Stimulated activated CD8-positive, alpha-beta memory T cell treated with anti-CD3 and anti-CD28 coated beads, Interleukin-7, amount 100 ng/mL, for 1 hour (primary cell): ENCODE data around the gene BFSP2.

Experiments used
- DNase-seq, 2 donors: peaks; one replicate each; pipeline ENCODE4 v3.0.0-alpha.2; 2020; ENCODE audit warnings: low read depth in 2 of 2

The BFSP2 gene

DNA sequence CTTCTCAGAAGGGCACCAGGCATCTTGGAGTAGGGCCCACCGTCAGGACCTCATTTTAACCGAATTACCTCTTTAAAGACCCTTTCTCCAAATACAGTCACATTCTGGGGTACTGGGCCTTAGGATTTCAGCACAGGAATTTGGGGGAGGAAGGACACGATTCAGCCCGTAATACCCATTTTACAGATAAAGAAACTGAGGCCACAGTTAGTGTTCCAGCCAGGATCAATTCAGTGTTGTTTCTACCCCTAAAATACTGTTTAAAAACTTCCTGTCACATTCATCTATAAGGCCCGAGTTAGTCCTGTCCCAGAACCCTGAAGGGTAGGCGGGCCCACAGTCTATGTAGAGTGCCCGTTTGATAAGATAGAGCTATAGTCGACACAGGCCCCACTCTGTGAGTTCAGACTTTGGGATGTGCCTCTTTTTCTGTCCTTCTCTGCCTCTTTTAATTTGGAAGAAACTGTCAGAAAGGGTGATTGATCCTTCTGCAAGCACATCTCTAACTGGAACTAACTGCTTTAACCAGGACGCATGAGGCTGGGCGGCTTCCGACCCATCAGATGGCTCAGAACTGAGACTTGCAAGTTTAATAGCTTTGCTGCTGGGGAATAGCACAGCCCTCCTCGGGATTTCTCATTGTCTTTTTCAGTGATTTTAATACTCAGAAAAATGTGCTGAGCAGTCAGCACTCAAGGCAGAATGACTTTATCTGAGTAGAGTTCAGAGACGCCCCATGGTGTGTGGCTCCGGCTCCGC lies 19.5 kb downstream of the BFSP2 start:
- DNase-seq = no peak

DNA sequence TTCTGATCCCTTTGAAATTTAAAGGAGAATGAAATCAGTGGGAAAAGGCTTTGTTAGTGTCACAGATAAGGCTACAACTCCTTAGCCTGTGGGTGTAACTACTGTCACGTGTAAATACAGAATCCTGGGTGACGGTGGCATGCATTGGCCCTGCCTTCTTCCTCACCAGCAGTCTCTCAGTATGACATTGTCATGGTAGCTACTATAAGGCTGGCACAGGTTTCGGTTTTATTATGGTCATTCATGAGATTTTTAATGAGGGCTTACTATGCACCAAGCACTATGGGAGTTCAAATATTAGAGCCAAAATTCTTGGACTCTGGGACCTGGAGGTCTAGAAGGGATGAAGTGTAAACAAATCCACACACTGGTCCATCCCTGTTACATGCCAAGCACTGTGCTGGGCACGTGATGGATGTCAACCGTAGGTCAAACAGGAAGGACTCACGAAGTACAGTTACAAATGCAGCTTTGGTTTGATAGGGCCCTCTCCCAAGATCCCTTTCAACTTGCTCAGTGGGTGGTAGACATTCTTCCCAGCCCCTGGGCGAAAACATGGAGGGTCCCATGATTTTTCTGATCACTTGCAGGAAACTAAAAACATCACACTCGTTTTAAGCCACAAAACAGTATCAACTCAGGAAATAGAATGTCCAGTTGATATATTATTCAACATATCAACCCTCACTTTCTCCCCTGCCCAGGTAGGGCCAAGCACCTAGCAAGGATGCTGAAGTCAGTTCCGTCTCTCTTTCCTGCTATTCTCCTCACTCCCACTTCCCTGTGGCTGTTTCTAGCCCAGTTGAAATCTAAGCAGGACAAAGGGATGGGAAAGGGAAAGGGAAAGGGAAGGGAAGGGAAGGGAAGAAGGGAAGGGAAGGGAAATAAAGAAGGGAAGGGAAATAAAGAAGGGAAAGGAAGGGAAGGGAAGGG lies 25.3 kb downstream of the BFSP2 start:
- no peak for DNase-seq

DNA sequence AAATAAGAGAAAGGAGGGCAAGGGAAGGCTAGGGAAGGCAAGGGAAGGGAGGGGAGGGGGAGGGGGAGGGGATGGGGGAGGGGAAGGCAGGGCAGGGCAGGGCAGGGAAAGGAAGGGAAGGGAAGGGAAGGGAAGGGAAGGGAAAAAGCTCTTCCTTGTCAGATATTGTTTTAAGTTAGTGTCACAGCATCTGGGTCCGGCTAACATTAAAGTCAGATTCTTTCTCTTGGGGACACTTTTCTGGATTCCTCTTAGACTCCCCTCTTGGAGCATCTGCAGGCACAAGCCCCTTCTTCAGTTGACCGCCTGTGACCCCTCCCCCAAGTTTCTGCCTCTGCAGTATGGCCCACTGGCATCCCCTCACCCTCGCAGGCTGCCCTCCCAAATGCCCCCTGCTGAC lies 26.0 kb downstream of the BFSP2 start:
- no peak for DNase-seq

DNA sequence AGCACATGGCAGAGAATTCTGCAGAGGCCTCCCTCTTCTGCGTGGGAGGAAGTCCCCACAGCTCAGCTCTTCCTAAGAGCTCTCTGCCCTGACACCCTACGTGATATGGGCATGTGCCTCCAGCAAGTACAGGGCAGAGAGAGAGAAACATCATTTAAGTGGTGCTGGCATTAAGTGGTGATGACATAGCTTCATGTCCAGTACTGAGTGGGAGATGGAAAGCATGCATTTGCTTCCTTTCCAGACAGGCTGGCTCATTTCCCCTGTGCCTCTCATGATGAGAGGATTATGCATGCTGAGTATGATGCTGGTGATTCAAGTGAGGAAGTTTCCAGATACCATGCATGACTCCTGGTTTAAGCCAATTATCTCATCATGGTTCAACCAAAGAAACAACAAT lies 26.9 kb downstream of the BFSP2 start:
- DNase-seq = no peak

DNA sequence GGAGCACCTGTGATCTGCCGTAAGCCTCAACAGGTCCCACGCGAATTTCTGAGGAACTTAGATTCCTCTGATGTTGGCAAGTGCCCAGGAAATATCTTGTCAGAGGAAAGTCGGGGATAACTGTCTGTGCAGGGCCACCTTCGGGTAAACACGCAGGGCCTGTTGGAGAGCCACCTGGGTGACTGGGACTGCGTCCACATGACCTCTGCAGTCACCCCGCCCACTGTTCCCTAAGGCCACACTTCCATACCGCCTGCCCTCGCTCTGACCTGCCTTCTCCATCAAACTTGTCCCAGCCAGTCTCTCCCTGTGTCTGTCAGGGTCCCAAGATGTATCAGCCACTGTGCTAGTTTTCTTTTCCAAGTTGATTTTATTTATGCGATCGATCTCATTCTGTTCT lies 28.7 kb downstream of the BFSP2 start:
- no peak for DNase-seq

DNA sequence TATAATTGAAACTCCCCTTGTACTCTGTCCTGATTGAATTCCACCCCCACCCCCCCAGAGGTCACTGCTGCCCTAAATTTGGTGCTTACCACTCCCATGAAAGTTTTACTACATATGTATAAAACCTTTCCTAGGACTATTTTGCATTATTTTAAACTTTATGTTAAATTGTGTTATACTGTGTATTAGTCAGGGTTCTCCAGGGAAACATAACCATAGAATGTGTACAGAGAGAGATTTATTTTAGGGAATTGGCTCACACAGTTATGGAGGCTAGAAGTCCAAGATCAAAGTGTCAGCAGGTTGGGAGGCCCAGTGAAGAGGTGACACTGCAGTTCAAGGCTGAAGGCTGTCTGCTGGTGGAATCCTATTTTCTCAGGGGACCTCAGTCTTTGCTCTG lies 29.2 kb downstream of the BFSP2 start:
- no peak for DNase-seq

DNA sequence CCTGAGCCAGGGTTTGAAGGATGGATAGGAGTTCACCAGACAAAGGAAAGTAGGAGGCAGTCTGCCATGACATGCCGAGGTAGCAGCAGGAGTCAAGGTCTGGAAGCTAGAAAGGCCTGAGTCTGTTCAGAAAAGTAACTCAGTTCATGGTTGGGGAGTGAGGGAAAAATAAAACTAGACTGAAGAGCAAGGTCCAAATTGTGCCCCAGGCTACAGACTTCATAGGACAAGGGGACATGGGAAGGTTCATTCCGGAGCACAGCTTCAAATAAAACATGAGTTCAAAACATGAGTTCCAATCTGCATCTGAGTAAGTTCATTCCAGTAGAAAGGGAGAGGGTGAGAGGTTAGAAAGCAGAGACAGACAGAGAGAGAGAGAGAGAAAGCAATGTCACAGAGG lies 39.7 kb downstream of the BFSP2 start:
- DNase-seq = no peak

DNA sequence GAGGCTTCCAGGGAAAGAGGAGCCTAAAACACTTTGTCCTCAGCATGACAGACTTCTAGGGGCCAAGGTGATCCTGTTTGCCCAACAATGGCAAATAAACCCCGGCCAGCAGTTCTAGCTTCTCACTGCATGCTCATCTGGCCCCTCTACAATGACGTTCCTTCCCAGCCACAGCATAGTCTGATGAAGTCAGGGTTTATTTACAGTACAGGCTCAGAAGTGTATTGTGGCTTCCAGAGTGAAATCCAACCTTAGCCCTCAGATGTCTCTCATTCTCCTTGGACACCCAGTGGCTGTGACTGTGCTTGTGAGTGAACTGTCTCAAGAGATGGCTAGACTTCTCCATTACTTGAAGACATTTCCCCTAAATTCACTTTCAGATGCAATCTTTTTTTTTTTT lies 40.8 kb downstream of the BFSP2 start:
- no peak for DNase-seq

DNA sequence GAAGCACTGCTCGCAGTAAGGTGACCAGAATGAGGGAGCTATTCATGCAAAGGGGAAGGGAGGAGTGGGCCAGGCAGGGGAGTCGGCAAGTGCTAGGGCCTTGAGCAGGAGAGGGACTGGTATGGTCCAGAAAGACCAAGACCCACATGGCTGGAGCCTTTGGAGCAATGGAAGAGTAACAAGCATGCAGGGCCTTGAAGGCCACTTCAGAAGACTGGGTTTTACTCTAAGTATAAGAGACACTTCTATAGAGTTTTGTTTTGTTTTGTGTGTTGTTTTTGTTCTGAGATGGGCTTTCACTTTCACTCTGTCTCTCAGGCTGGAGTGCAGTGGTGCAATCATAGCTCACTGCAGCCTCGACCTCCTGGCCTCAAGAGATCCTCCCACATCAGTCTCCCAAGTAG lies 42.0 kb downstream of the BFSP2 start:
- DNase-seq = no peak

DNA sequence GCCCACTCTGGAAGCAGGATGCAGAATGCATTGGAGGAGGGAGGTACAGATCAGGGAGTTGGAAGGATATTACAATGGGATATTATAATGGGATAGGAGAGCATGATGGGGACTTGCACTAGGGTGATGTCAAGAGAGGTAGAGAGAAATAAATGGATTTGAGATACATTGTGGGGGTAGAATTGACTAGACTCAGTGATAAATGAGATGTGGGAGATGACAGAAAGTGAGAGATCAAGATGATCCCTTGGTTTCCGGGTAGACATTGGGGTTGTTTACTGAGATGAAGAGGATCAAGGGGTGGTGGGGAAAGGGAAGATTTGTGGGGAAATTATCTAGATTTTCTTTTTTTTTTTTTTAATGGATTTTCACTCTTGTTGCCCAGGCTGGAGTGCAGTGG lies 42.7 kb downstream of the BFSP2 start:
- DNase-seq = no peak

DNA sequence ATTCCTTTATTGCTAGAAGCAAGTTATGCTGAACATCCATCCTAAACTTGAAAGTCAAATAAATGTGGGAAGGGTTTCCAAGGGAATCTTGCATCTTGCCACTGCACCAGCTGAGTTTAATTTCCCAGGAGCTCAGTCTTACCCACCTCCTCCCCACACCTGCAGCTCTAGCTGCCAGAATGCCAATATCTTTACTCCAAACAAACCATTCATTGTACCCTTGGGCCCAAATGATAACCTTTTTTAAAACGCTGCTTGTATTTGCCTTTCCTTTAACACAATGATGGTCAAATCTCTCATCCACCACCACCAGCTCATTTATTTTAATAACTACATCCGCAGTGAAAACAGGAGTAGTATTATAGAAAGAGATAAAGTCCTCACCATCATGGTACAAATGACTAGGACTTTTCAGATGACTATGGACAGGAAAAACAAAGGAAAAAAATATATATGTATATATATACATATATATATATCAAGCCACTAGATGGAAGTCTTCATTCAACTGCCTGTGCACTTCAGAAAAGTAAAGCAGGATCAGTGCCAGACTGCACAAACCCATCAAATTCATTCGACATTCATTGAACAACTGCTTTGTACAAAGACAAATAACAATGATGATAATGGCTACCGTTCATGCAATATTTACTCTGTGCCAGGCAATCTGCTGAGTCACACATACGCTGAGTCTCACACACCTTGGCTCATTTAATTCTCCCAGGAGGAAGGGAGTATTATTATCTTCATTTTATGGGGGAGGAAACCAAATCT lies 44.0 kb downstream of the BFSP2 start:
- DNase-seq = no peak

DNA sequence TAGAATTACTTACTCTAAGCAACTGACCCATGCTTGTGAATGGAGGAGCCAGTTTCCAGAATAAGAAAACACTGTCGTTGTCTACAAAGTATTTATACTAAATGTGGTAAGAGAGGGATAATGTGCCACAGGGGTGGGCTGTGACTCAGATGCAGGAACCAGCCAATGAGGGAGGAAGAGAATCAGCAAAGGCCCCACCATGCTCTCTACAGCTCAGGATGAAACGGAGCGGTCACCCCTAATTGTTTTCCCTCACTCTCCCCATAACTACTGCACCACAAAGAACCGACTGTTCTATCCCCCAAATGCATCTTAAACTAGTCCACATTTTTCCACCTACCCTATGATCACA lies 44.5 kb downstream of the BFSP2 start:
- DNase-seq = no peak

DNA sequence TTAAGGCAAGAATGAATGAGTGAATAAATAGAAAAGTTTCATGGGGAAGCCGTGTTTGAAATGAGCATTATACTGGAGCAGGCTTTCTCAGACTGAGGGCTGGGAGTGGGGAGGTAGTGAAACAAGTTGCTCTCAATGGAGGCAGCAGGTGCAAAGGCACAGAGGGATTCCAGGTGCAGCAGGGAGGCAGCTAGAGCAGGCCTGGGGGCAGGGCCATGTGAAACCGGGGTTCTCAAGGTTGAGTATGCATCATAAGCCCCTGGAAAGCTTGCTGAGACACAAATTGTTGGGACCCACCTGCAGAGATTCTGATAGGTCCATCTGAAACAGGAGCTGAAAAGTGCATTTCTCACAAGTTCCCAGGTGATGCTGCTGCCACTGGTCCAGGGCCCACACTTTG lies 45.3 kb downstream of the BFSP2 start:
- DNase-seq = no peak

DNA sequence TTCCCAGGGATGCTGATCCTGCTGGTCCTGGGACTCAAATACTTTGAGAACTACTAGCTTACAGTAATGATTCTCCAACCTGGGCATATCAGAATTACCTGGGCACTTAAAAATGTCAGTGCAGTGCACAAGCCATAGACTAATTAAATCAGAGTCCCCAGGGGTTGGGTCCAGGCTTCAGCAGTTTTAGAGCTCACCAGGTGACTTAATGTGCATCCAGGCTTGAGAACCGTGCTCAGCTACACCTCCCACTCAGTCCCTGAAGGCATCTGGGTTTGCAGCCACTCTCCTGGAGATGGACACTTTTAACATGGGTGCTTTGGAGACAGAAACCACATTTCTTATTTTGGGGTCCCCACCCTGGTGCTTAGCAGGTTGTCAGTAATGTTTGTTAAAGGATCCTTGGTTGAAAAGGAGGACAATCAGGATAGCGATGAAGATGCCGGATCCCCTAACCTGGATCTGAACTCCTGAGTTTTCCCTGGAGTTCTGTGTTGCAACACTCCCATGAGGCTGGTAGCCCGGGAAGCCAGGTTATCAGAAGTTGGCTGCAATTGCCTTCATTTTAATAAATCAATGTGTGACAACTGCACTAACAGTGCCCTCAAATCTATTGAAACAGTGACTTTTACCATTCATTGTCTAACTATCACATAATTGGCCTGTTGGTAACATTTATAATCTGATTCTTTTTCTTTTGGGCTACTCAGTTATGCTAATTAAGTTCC lies 48.1 kb downstream of the BFSP2 start:
- DNase-seq = no peak

DNA sequence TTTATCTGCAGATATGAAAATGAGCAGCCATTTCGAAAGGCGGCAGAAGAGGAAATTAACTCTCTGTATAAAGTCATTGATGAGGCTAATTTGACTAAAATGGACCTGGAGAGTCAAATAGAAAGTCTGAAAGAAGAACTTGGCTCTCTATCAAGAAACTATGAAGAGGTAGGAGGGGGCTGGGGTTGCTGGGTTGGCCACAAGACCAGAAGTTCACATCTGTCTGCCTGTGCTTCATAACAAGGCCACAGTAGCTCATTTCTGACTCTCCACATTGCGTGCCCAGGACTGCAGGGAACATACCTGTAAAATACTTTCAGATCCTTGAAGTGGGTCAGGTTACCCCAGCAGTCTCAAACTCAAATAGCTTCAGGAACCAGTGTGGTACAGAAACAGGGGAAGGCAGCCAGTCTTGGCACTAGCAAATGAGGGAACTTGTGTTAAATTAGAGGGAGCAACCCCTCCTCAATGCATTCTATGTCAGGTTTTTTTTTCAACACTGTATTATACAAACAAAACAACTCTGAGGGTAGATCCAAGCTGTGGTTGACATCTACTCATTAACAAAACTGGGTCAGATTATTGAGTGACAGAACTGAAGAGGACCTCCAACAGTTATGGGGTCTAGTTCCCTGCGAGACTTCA lies 48.7 kb downstream of the BFSP2 start:
- no peak for DNase-seq

DNA sequence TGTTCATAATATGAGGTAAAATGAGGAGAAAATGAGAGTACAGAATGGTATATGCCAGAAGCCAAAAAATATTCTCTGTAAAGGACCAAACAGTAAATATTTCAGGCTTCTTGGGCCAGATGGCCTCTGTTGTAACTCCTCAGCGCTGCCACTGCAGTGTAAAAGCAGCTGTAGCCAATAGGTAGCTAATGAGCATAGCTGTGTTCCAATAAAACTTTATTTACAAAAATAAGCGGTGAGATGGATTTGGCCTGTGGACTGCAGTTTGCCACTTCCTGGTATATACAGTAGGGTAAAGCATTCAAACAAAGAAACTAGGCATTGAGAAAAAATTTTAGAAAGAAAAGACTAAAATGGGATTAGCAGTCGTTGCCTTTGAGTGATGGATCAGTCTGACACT lies 51.5 kb downstream of the BFSP2 start:
- no peak for DNase-seq

DNA sequence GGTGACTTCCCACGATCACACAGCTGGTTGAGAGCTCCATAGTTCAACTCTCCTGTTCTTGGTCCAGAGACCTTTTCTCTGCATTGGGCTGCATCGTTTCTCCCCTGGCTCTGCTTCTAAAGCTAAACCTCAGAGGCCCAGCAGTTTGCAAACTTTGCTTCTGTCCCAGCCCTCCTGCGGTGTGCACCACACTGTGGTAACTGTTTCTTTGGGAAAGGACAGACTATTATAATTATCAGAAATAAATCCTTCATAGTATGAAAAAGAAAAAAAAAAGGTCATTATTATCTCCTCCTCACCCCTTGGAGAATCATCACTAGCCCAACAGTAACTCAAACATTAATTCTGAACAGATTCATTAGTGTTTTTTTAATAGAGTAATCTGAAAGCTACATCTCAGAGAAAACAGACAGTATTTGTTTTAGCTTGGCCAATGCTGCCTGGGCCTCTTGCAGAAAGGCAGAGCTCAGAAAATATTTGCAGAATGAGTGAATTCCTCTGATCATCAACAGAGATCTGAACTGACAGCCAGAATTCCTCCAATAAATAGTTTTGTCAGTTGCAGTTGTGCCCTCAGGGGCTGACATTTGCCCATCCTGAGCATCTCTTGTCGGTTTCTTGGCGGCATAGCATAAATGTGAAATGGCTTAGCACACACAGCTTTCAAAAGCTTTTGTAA lies 52.9 kb downstream of the BFSP2 start:
- DNase-seq = no peak

DNA sequence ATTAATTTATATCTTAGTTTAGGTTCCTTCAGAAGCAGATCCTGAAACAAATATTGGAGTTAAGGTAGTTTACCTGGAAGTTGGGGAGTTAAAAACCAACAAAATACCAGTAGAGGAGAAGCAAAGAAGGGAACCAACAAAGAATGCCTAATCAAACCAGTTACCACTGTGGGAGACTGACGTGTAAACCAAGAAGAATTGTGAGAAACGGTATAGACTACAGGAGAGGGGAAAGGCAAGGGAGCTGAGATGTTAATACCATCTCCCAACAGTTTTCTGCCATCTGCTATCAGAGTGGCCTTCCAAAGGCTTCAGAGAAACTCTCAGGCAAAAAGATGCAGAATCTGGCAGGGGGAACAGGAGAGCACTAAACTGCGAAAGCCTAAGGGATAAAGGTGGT lies 53.5 kb downstream of the BFSP2 start:
- no peak for DNase-seq

DNA sequence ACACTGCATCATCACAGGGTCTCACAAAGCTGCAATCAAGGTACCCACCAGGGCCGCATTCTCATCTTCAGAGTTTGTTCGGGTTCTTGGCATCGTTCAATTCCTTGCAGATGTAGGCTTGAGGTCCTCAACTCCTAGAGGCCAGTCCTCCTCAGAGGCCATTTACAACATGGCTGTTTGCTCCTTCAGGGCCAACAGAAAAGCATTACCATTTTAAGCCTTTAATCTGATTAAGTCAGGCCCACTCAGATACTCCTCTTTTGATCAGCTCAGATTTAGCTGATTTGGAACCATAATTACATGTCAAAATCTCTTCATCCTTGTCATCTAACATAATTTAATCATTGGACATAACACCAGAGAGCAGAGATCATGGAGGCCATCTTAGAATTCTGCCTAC lies 55.4 kb downstream of the BFSP2 start:
- no peak for DNase-seq

DNA sequence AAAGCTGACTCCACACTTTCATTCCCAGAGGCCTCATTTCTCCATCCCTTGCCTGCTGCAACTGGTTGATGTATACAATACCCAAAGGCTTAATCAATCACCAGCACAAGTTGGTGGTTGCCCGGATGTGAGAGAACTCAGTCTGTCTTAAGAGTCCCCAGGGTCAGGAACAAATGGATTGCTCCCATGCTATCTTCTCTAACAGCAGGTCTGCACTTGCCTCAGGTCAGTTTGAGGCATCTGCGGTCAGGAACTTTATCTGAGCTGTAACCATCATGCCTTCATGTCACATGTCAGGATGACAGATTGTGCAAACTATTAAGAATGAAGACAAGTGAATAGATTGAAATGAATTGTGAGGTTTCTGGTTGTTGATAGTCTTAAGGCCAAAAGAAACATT lies 56.1 kb downstream of the BFSP2 start:
- no peak for DNase-seq

DNA sequence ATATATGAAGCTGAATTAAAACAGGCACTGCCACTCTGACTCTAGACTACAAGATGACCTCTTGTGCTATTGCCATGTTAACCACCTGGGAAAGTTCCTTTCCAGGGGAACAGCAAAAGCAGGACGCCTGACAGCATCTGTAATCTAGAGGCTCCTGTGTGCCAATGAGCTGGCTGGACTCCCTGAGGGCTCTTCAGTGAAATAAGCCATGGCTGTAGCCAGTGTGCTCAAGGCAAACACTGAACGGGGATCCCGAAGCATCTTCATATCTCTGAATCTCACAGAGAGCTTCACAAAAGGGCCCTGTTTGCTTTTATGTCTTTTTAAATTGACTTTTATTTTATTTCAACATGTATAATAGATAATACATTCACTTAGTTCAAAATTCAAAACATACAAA lies 57.2 kb downstream of the BFSP2 start:
- DNase-seq = no peak
